ENCODE measurements around the gene KRT9. TPM values are rescaled to one million over a fixed set of nuclear protein-coding genes. Genes with fewer than 3 reads are reported as not detected.
A peak's percentile ranks its signal among the peaks of the same experiment; 100 is the strongest.
"Not testable (repeated sequence)": the region's sequence is repeated elsewhere in the genome, so short reads cannot be mapped to it uniquely, and the experiment has no call there.

The KRT9 gene, protein sequence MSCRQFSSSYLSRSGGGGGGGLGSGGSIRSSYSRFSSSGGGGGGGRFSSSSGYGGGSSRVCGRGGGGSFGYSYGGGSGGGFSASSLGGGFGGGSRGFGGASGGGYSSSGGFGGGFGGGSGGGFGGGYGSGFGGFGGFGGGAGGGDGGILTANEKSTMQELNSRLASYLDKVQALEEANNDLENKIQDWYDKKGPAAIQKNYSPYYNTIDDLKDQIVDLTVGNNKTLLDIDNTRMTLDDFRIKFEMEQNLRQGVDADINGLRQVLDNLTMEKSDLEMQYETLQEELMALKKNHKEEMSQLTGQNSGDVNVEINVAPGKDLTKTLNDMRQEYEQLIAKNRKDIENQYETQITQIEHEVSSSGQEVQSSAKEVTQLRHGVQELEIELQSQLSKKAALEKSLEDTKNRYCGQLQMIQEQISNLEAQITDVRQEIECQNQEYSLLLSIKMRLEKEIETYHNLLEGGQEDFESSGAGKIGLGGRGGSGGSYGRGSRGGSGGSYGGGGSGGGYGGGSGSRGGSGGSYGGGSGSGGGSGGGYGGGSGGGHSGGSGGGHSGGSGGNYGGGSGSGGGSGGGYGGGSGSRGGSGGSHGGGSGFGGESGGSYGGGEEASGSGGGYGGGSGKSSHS
- total RNA-seq: not detected
- long read RNA-seq, donor 1, partial matches to known transcripts: 0 of 2 reads
- long read RNA-seq, donor 1, other reads (novel, unspliced or antisense): 2 of 2 reads
- long read RNA-seq, donor 2: 0 reads

DNA sequence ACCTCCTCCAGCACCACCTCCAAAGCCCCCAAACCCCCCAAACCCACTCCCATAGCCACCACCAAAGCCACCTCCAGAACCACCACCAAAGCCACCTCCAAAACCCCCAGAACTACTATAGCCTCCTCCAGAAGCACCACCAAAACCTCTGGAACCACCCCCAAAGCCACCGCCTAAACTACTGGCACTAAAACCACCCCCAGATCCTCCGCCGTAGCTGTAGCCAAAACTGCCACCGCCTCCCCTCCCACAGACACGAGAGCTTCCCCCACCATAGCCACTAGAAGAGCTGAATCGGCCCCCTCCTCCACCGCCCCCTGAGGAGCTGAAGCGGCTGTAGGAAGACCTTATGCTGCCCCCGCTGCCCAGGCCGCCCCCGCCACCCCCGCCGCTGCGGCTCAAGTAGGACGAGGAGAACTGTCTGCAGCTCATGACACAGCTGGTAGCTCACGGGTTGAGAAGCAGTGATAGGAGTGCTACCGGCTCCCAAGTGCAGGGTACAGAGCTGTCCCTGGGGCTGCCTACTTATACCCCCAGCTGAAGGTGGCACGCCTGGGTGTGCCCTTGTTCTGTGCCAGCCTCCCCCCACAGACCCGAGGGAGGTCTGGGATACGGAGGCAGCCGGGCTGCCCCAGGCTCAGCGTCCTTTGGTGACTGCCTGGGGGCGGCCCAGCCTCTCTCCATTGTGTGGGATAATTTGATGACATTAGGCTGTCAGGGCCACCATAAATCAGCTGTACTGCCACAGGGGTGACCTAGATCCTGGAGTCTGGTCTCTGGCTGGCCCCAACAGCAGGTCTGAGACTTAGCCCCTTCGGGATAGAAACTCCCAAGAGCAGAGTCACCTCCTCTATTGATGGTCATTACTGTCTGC lies at the start of gene KRT9:
TSS of gene KRT9 (minus strand) at position 499 of the 874 bp plus-strand sequence. CDS start at position 432, 67 bp downstream.
- no peak for DNase-seq (ENCODE audit: low spot score)
- intact Hi-C loops (cut with DNase I): no loop called here

DNA sequence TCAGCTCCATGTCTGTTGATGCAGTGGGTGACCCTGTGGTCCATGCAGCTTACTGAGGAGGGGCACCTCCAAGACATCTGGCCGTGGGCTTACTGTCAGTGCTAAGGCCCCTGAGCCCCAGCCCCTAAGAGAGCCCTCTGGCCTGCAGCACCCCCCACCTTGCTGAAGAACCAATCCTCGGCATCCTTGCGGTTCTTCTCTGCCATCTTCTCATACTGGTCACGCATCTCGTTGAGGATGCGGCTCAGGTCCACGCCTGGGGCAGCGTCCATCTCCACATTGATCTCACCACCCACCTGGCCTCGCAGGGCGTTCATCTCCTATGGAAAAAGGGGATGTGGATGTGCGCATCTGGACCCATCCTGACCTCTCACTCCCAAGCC lies 49.6 kb upstream of the KRT9 start:
- DNase-seq (ENCODE audit: low spot score): peak; percentile 64
- intact Hi-C loops (cut with DNase I): not testable (repeated sequence)

DNA sequence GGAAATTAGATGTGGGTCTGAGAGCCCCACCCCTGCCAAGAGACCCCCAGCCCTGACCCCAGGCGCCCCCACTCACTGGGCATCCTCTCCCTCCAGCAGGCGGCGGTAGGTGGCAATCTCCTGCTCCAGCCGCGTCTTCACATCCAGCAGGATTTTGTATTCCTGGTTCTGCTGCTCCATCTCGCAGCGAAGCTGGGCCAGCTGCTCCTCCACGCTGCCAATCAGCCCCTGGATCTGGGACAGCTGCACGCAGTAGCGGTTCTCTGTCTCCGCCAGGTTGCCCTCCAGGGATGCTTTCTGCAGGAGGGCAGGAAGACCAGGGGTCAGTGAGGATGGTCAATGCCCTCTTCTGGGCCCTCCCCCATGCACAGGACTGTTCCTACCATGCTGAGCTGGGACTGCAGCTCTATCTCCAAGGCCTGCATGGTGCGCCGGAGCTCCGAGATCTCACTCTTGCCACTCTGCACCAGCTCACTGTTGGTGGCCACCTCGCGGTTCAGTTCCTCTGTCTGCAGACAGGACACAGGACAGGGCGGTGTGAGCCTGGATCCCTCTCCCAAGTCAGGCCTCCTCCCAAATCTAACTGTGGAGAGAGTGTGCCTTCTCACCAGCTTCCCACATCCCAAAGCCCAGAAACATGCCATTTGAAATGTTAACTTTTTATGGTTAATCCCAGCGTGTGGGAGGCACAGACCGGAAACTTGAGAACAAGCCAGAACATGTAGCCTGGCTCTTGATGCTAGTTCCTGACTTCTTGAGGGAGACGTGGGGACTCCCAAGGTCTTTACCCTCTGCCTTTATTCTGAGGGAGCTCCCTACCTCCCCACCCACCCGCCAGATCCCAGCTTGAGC lies 49.0 kb upstream of the KRT9 start:
- peak; percentile 68 for DNase-seq (ENCODE audit: low spot score)
- intact Hi-C loops (cut with DNase I): no loop called here

DNA sequence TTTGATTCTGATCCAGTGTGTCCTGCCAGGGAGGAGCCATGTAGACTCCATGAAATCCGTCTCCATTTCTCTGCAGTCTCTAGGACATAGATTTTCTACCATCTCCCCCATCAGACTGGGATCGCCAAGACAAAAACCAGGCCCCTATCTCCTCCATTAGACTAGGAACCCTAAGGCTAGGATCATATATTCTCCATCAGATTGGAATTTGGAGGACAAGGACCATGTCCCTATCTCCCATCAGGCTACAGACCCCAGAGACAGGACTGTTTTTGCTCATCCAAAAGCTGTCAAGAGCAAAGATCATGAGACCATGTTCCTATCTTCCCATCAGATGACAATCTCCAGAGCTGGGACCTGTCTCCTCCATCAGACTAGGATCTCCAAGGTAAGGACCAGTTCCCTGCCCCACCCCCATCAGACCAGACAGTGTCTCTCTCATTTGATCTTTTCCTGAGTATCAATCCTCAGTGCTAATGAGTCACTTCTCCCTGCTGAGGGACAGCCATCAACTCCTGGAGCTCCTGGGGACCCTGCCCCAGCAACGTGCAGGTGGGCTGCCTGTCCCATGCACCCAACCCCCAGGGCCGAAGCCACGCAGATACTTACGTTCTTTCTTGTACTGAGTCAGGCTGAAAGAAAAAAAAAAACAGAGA lies 48.2 kb upstream of the KRT9 start:
- not testable (repeated sequence) for DNase-seq (ENCODE audit: low spot score)

DNA sequence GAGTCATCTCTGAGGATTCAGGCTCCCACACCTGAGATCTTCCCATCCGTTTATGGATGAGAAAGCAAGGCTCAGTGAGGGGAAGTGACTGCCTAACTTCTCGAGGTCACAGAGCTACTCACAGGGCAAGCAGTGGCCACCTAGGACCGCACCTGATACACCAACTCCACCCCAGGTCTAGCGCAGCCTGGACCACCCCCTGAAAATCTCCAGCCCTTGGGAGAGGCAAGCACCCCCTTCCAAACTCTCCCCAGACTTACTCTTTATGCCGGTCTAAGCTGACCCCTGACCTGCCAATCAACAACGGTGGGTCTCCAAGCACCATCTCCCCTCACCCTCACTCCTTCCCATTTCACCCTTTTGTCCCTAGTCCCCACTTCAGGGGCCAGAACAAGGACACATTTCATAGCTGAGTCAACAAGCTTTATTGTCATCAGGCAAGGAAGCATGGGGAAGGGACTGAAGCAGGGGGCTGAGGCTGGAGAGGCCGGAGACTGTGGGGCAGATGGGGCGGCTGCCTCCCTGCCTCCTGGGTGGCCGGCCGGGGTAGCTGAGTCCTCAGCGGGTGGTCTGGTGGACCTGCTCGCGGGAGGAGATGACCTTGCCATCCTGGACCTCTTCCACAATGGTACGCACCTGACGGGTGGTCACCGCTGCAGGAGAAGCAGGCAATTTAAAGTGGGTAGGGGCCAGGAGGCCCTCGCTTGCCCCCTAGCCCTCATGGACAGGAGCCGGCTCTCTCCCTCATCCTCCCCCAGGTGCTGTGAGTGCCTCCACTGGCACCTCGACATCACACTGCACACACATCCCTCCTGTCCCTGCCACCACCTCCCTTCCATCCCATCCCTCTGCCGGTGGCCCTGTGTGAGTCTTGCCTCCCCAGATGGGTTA lies 47.4 kb upstream of the KRT9 start:
- intact Hi-C loops (cut with DNase I): no loop called here
- peak; percentile 59 for DNase-seq (ENCODE audit: low spot score)

More for the DNA sequence above, 48.2 kb upstream of the KRT9 start:
- intact Hi-C loops (cut with DNase I): not testable (repeated sequence)

DNA sequence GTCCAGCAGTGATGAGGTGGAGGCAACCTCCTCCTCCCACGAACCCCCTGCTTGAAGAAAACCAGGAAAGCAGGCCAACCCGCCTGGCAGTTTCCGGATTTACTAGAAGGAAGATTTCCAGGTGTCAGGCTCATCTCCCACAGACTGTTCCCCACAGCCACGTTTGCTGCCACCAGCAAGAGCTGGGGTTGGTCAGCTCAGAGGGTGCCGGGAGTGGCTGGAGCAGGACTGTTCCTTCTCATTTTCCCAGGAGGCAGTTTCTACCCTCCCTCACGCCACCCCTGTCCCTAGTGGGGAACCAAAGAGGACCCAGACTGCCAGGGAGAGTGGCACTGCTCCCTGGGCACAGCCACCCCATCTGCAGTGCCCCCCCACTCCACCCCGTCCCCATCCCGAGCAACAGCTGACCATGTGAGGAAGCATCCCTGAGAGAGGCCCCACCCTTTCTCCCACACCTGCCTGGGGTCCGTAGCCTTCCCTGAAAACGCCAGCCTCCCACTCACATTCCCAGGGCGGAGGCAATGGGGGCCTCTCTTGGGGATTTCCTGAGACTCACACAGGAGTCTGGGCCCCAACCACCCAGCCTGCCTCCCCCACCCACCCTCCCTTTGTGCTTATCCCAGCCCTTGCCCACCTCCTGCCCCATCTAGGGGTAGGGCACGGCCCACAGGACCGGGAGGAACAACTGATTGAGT lies 46.6 kb upstream of the KRT9 start:
- peak; percentile 63 for DNase-seq (ENCODE audit: low spot score)
- intact Hi-C loops (cut with DNase I): no loop called here

DNA sequence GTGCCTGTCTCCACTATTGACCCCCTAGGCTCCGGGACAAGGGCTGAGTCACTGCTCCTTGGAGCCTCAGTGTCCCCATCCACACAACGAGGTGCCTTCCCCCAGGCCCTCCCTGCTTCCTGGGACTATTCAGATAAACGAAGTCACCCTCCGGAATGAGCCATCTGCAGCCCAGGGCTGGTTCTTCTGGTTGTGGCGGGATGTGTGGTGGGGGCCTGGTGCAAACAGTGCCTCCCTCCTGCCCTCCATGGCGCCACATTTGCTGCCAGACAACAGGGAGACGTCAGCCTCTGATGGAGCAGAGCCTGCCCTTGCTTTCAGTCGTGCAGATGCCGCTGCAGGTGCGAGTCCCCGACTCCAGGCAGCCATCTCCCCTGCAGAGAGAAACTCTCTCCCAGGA lies 45.8 kb upstream of the KRT9 start:
- intact Hi-C loops (cut with DNase I): no loop called here
- DNase-seq (ENCODE audit: low spot score): peak; percentile 68

DNA sequence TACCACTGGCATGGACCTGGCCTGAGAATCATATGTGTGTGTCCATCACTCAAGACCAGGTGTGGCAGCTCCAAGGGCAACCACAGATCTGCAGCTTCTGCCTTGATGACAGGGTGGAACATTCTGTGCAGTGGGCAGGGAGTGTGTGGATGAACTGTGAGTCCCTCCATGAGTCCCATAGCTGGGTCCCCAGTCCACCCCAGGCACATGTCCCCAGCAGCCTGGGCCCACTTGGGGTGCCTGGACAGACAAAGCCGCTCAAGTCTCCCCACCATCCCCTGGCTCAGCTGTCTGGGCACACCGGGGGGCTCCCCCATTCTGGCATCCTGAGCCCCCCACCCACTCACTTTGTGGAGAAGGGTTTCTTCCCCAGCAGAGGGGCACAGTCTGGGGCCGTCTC lies 45.3 kb upstream of the KRT9 start:
- no peak for DNase-seq (ENCODE audit: low spot score)
- intact Hi-C loops (cut with DNase I): no loop called here

DNA sequence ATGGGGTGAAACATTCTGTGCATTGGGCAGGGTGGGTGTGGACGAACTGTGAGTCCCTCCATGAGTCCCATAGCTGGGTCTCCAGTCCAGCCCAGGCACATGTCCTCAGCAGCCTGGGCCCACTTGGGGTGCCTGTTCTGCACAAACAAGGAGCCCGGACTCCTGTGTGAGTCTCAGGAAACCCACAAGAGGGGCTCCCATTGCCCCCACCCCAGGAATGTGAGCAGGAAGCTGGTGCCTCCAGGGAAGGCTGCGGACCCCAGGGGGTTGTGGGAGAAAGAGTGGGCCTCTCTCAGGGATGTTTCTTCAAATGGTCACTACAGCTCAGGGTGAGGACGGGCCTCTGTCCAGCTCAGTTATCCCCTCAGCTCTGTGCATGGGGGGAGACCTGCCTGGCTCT lies 44.6 kb upstream of the KRT9 start:
- intact Hi-C loops (cut with DNase I): not testable (repeated sequence)
- peak; percentile 61 for DNase-seq (ENCODE audit: low spot score)

DNA sequence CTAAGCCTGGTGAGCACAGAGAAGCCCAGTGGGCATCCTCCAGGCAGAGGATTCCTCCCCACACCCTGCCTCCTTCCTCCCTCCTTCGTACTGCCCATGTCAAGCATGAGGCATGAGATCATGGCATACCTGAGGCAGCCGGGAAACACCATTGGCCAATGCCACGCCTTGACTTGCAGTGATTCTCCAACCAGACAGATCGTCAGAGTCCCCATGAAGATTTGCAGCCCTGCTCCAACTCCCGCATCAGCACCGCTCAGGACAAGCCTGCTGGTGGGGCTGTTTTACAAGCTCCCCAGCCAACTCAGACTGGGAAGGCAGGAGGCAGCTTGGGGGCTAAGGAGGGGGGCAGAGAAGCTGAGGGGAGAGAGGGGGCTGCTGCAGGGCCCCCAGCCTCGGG lies 43.6 kb upstream of the KRT9 start:
- intact Hi-C loops (cut with DNase I): no loop called here
- DNase-seq (ENCODE audit: low spot score): no peak

DNA sequence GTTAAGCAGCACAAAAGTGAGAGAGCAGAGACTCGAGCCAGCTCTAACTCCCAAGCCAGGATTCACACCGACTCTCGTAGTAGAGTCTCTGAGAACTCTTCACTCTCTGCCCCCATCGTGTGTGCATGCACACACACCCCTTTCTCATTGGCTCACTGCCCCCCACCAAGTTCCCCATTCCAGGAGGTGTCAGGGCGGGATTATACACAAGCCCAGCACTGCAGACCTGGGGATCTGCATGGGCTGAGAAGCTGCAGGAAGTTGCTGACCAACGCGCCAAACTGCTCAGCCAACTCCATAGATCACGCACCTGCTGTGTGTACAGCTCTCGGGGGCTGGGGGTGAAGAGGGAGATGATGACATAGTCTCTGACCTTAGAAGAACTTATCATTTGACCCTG lies 42.9 kb upstream of the KRT9 start:
- intact Hi-C loops (cut with DNase I); DNase-seq (ENCODE audit: low spot score): not testable (repeated sequence)

DNA sequence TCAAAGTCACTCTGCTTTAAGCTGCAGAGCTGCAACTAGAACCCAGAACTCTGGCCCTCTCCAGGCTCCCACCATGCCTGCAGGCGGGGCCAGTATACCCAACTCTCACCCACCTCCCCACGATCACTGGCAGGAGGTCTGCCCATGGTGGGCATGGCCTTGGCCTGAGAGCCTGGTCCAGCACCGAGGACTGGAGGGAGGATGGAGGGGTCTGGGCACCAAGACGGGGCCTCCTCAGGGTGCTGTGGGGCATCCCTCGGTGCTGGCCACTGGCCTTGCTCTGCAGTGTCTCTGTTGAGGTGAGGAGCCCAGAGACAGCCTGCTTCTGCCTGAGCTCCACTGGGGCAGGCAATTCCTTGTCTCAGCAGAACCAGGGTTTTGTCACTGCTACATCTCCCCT lies 42.2 kb upstream of the KRT9 start:
- intact Hi-C loops (cut with DNase I): no loop called here
- peak; percentile 76 for DNase-seq (ENCODE audit: low spot score)

DNA sequence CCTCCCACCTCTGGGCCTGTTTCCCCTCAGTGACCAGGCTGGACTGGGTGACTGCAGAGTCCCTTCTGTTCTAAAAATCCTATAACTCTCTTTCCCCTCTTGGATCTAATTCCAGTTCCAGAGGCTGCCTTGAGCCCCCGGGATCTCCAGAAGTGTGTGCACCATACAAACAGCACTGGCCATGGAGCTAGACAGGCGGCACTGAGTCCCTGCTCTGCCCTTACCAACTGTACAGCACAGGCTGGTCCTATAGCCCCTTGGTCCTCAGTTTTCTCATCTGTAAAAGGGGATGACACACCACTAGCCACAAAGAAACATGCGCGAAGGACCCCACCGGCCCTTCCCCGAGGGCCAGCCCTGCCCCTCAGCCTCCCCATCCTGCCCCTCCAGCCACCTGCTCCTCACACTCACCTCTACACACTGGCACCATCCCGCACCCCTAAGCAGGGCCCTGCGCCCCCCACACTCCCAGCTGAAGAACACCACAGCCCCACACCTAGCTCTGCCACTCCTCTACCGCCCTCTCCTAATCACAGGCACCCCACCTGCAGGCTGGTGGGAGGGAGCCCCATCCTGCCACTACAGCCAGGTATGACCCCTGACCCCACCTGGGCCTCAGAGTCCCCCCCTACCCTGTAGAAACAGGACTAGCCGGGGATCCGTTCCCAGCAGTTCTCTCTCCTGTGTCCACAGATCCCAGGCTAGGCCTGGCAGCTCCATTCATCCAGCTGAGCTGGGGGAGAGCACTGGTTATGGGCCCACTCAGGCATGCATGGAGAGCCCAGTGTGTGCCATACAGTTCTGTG lies 41.6 kb upstream of the KRT9 start:
- intact Hi-C loops (cut with DNase I): no loop called here
- peak; percentile 65 for DNase-seq (ENCODE audit: low spot score)

DNA sequence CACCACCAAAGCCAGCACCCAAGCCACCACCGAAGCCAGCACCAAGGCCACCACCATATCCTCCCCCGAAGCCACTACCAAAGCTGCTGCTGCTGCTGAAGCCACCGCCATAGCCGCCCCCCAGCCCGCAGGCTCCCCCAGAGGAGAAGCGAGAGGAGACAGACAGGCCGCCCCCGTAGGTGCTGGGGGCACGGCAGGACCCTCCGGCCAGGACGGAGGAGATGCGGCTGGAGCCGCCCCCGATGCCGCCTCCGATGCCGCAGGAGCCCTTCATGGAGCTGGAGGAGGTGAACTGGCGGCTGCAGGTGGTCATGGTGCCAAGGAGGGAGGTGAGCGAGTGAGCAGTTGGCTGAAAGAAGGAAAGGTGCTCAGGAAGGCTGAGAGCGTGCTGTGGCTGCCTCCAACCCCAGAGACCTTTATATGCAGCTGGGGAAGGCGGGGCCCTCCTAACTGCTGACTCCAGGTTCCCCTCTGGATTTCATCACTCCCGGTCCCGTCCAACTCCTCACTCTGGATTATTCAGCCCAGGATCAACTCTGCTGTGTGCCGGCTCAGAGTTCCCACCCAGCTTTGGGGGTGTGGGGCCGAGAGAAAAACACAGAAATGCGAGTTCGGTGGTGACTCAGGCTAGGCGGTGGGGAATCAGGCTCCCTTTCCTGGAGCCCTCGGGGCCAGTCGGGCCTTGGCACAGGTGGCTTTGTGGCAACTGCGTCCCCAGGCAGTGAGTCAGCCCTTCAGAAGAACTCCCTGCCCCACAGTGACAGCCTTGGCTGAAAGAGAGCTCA lies 40.7 kb upstream of the KRT9 start, which contains the start of gene KRT16:
TSS of gene KRT16 (minus strand) at position 392 of the 785 bp plus-strand sequence. CDS start at position 313, 79 bp downstream.
- intact Hi-C loops (cut with DNase I): not testable (repeated sequence)

DNA sequence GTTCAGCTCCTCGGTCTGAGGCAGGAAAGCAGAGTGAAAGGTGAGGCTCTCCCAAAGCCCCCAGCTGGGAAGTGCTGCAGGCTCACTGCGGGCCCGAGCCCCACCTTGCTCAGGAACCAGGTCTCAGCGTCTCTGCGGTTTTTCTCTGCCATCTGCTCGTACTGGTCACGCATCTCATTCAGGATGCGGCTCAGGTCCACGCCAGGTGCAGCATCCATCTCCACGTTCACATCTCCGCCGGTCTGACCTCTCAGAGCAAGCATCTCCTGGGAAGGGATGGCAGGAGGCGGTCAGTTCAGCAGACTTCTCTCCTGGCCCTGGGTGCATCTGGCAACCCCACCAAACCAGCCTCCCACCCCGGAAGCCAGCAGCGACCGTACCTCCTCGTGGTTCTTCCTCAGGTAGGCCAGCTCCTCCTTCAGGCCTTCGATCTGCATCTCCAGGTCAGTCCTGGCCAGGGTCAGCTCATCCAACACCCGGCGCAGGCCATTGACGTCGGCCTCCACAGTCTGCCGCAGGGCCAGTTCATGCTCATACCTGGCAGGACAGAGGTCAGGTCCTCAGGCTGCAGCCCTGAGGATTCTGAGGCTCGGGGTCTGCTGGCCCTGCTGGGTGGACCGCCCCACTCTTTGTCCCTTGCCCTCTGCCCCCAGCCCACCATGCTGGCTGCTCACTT lies 39.2 kb upstream of the KRT9 start:
- peak; percentile 62 for DNase-seq (ENCODE audit: low spot score)
- intact Hi-C loops (cut with DNase I): no loop called here

More for the DNA sequence above, 40.7 kb upstream of the KRT9 start, which contains the start of gene KRT16:
- peak; percentile 84 for DNase-seq (ENCODE audit: low spot score)

Measured in posterior vena cava (tissue), 2 donors.